H9 (cell line): ENCODE data around the gene UFC1. TPM values are rescaled to one million over a fixed set of nuclear protein-coding genes. Genes with fewer than 3 reads are reported as not detected.
A peak's percentile ranks its signal among the peaks of the same experiment; 100 is the strongest.
"Not testable (repeated sequence)": the region's sequence is repeated elsewhere in the genome, so short reads cannot be mapped to it uniquely, and the experiment has no call there.

Source experiments
- DNase-seq: peaks from one replicate; pipeline ENCODE4 v3.0.0-alpha.2; 2017
- H2AFZ ChIP-seq: one replicate; pipeline ENCODE4 v1.6.1; 2013; ENCODE audit warnings: mild to moderate bottlenecking, low read length, control low read depth, moderate library complexity
- H2AK5ac ChIP-seq: 2 replicates; pipeline ENCODE4 v1.6.1; 2013; ENCODE audit warnings: low read length, control low read depth, mixed read lengths; ENCODE audit not compliant: insufficient read length
- H2BK120ac ChIP-seq: one replicate; pipeline ENCODE4 v1.6.1; 2013; ENCODE audit warnings: low read depth, mild to moderate bottlenecking, low read length, control low read depth, inconsistent platforms; ENCODE audit not compliant: poor library complexity, severe bottlenecking
- H2BK12ac ChIP-seq: 2 replicates; pipeline ENCODE4 v1.6.1; 2013; ENCODE audit warnings: low read length, control low read depth, mixed read lengths, low read depth; ENCODE audit not compliant: insufficient read length
- H2BK15ac ChIP-seq: 2 replicates; pipeline ENCODE4 v1.6.1; 2013; ENCODE audit warnings: low read depth, low read length, control low read depth
- H2BK20ac ChIP-seq: one replicate; pipeline ENCODE4 v1.6.1; 2013; ENCODE audit warnings: low read depth, mild to moderate bottlenecking, low read length, control low read depth, inconsistent platforms; ENCODE audit not compliant: poor library complexity, severe bottlenecking
- H2BK5ac ChIP-seq: 2 replicates; pipeline ENCODE4 v1.6.1; 2013; ENCODE audit warnings: low read length, control low read depth, mixed read lengths; ENCODE audit not compliant: insufficient read length
- H3K14ac ChIP-seq: 2 replicates; pipeline ENCODE4 v1.6.1; 2013; ENCODE audit warnings: low read length, control low read depth; ENCODE audit not compliant: insufficient read depth
- H3K18ac ChIP-seq: 2 replicates; pipeline ENCODE4 v1.6.1; 2013; ENCODE audit warnings: low read depth, mild to moderate bottlenecking, mixed read lengths, low read length, control low read depth; ENCODE audit not compliant: insufficient read length
- H3K23ac ChIP-seq: 2 replicates; pipeline ENCODE4 v1.6.1; 2013; ENCODE audit warnings: low read length, control low read depth, mixed read lengths, low read depth; ENCODE audit not compliant: insufficient read length
- H3K23me2 ChIP-seq: 2 replicates; pipeline ENCODE4 v1.6.1; 2013; ENCODE audit warnings: low read depth, mild to moderate bottlenecking, mixed read lengths, low read length, control low read depth; ENCODE audit not compliant: insufficient read length, poor library complexity, severe bottlenecking
- H3K27ac ChIP-seq: 2 replicates; pipeline ENCODE4 v1.5.1; 2013; ENCODE audit warnings: low read length, control low read depth, mixed read lengths, low read depth; ENCODE audit not compliant: insufficient read length
- H3K27me3 ChIP-seq: 2 replicates; pipeline ENCODE4 v1.6.1; 2013; ENCODE audit warnings: low read length, control low read depth, inconsistent platforms; ENCODE audit not compliant: insufficient read depth
- H3K4ac ChIP-seq: 2 replicates; pipeline ENCODE4 v1.6.1; 2013; ENCODE audit warnings: low read depth, mild to moderate bottlenecking, control low read depth, inconsistent platforms, low read length, moderate library complexity
- H3K4me1 ChIP-seq: 2 replicates; pipeline ENCODE4 v1.6.1; 2013; ENCODE audit warnings: low read length, control low read depth, inconsistent platforms; ENCODE audit not compliant: insufficient read depth
- H3K4me2 ChIP-seq: 2 replicates; pipeline ENCODE4 v1.6.1; 2013; ENCODE audit warnings: low read length, control low read depth, mixed read lengths; ENCODE audit not compliant: insufficient read length, insufficient read depth
- H3K56ac ChIP-seq: 2 replicates; pipeline ENCODE4 v1.6.1; 2013; ENCODE audit warnings: low read depth, mild to moderate bottlenecking, mixed read lengths, low read length, control low read depth; ENCODE audit not compliant: insufficient read length
- H3K79me1 ChIP-seq: 2 replicates; pipeline ENCODE4 v1.6.1; 2013; ENCODE audit warnings: low read depth, mild to moderate bottlenecking, moderate library complexity, low read length, control low read depth, inconsistent platforms; ENCODE audit not compliant: insufficient read depth, poor library complexity, severe bottlenecking
- H3K79me2 ChIP-seq: 2 replicates; pipeline ENCODE4 v1.6.1; 2013; ENCODE audit warnings: low read length, control low read depth, inconsistent platforms; ENCODE audit not compliant: insufficient read depth
- H3K9ac ChIP-seq: 2 replicates; pipeline ENCODE4 v1.6.1; 2013; ENCODE audit warnings: low read length, control low read depth, mixed read lengths; ENCODE audit not compliant: insufficient read length; ENCODE audit errors: extremely low read depth
- H3K9me3 ChIP-seq: one replicate; pipeline ENCODE4 v1.6.1; 2013; ENCODE audit warnings: low read depth, low read length, inconsistent platforms; ENCODE audit not compliant: control insufficient read depth
- H3T11ph ChIP-seq: one replicate; pipeline ENCODE4 v1.6.1; 2013; ENCODE audit warnings: mild to moderate bottlenecking, low read length, control low read depth, inconsistent platforms
- H4K20me1 ChIP-seq: one replicate; pipeline ENCODE4 v1.6.1; 2013; ENCODE audit not compliant: control insufficient read depth, insufficient read length, insufficient read depth
- H4K5ac ChIP-seq: 2 replicates; pipeline ENCODE4 v1.6.1; 2013; ENCODE audit warnings: low read depth, mild to moderate bottlenecking, mixed read lengths, low read length, control low read depth; ENCODE audit not compliant: insufficient read length
- H4K8ac ChIP-seq: replicated peaks from 2 replicates; pipeline ENCODE4 v1.6.1; 2013; ENCODE audit warnings: low read length, control low read depth, mixed read lengths, low read depth; ENCODE audit not compliant: insufficient read length
- H4K91ac ChIP-seq: 2 replicates; pipeline ENCODE4 v1.6.1; 2013; ENCODE audit warnings: low read depth, mild to moderate bottlenecking, moderate library complexity, mixed read lengths, low read length, control low read depth; ENCODE audit not compliant: insufficient read length
- H3K27ac Mint-ChIP-seq, 3 experiments: 2 replicates in 2 of 3; 3 replicates in 1 of 3; pipeline ENCODE4 v1.8.0; 2020 to 2021; ENCODE audit warnings: mixed read lengths in 3 of 3, mild to moderate bottlenecking in 1 of 3, moderate library complexity in 1 of 3
- H3K27me3 Mint-ChIP-seq: 2 replicates; pipeline ENCODE4 v1.8.0; 2021; ENCODE audit warnings: low read depth, mild to moderate bottlenecking, moderate library complexity, mixed read lengths
- H3K36me3 Mint-ChIP-seq, 3 experiments: 2 replicates in 2 of 3; 3 replicates in 1 of 3; pipeline ENCODE4 v1.8.0; 2020 to 2021; ENCODE audit warnings: low read depth in 3 of 3, mixed read lengths in 3 of 3; ENCODE audit not compliant: insufficient read depth in 1 of 3
- H3K4me1 Mint-ChIP-seq, 2 experiments: 2 replicates each; pipeline ENCODE4 v1.8.0; 2020; ENCODE audit warnings: mixed read lengths in 2 of 2
- H3K4me3 Mint-ChIP-seq, 2 experiments: 2 replicates in 1 of 2; 3 replicates in 1 of 2; pipeline ENCODE4 v1.8.0; 2020 to 2021; ENCODE audit warnings: mild to moderate bottlenecking in 2 of 2, mixed read lengths in 2 of 2, moderate library complexity in 1 of 2
- H3K9me3 Mint-ChIP-seq, 2 experiments: 2 replicates in 1 of 2; 3 replicates in 1 of 2; pipeline ENCODE4 v1.8.0; 2020; ENCODE audit warnings: mild to moderate bottlenecking in 2 of 2, mixed read lengths in 2 of 2, moderate library complexity in 1 of 2
- WGBS: extraction: QIAGEN DNeasy Blood & Tissue Kit; methylation state at CpG from one replicate; pipeline ENCODE4 v1.1.7; 2013; ENCODE audit warnings: missing lambda C conversion rate, low lambda C conversion rate, mixed read lengths; ENCODE audit not compliant: insufficient read length; ENCODE audit errors: extremely low coverage; 5-methylcytosine and 5-hydroxymethylcytosine counted together
- total RNA-seq: library from RNA; stranded (reverse); gene quantifications from 2 replicates; pipeline ENCODE4 v1.2.1, GENCODE V29; 2021
- TF ChIP-seq, protein P1 (sequence below): fragments of 200-600 bp; sonication (generic); conservative IDR thresholded peaks from 3 replicates; pipeline ENCODE4 v1.8.0; 2021; ENCODE audit warnings: antibody characterized with exemption, mild to moderate bottlenecking

Gene UFC1
- total RNA-seq, 1 experiment from 2014 or later = 93.4 TPM

DNA sequence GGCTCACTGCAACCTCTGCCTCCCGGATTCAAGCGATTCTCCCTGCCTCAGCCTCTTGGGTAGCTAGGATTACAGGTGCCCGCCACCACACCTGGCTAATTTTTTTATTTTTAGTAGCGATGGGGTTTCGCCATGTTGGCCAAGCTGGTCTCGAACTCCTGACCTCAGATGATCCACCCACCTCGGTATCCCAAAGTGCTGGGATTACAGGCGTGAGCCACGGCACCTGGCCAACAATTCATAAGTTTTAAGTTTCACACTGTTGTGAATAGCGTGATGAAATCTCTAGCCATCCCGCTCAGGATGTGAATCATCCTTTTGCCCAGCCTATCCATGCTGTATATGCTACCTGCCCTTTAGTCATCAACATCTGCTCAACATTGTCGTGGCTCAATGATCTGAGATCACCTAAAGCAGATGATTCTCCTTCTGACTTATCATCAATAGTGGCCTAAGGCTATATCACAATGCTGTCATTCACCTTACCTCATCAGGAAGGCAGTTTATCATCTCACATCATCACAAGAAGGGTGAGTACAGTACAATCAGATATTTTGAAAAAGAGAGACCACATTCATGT is 38.6 kb upstream of the UFC1 start:
- TF ChIP-seq, protein P1, sequence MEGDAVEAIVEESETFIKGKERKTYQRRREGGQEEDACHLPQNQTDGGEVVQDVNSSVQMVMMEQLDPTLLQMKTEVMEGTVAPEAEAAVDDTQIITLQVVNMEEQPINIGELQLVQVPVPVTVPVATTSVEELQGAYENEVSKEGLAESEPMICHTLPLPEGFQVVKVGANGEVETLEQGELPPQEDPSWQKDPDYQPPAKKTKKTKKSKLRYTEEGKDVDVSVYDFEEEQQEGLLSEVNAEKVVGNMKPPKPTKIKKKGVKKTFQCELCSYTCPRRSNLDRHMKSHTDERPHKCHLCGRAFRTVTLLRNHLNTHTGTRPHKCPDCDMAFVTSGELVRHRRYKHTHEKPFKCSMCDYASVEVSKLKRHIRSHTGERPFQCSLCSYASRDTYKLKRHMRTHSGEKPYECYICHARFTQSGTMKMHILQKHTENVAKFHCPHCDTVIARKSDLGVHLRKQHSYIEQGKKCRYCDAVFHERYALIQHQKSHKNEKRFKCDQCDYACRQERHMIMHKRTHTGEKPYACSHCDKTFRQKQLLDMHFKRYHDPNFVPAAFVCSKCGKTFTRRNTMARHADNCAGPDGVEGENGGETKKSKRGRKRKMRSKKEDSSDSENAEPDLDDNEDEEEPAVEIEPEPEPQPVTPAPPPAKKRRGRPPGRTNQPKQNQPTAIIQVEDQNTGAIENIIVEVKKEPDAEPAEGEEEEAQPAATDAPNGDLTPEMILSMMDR = no peak
- no peak for DNase-seq
- Mint-ChIP-seq H3K4me3 (peak overlapping the region in 1 of 2 experiments; percentile 95; a peak in 1 of 5 replicates), H3K27me3 (no peaks in the 10 kb centered on the region), H3K36me3 (peaks cover 5 to 13% (median 7%) of the 10 kb centered on the region in 3 experiments; a peak in 6 of 7 replicates), H3K4me1 (peaks cover 23% of the 10 kb centered on the region in 2 experiments), H3K27ac (no peak overlapping the region), H3K9me3 (no peaks in the 10 kb centered on the region)
- no peak overlapping the region for H3K14ac ChIP-seq
- H3K79me1 ChIP-seq = peaks cover 3% of the 10 kb centered on the region
- H3T11ph ChIP-seq = no peak overlapping the region
- no peak overlapping the region for H3K4me2 ChIP-seq
- H2BK5ac ChIP-seq = no peak overlapping the region
- no peak overlapping the region for H3K23ac ChIP-seq
- H3K27ac ChIP-seq = no peak overlapping the region
- H4K20me1 ChIP-seq = no peaks in the 10 kb centered on the region
- no peak overlapping the region for H2BK12ac ChIP-seq
- no peaks in the 10 kb centered on the region for H3K9me3 ChIP-seq
- no peak overlapping the region for H4K91ac ChIP-seq
- no peak overlapping the region for H3K9ac ChIP-seq
- no peak overlapping the region for H2BK120ac ChIP-seq
- H3K79me2 ChIP-seq = peaks cover 10% of the 10 kb centered on the region; the same call in 1 of the 2 replicates
- no peaks in the 10 kb centered on the region for H3K27me3 ChIP-seq
- no peak overlapping the region for H3K4ac ChIP-seq
- H4K8ac ChIP-seq = no peak overlapping the region
- H3K23me2 ChIP-seq = peaks cover 9% of the 10 kb centered on the region
- no peak overlapping the region for H4K5ac ChIP-seq
- WGBS = no CpG with 5 or more reads among the region's 12 CpGs
- H2AK5ac ChIP-seq = no peak overlapping the region
- H3K56ac ChIP-seq = no peak overlapping the region
- no peak overlapping the region for H2BK15ac ChIP-seq
- no peak overlapping the region for H2BK20ac ChIP-seq
- no peak overlapping the region for H3K18ac ChIP-seq
- H3K4me1 ChIP-seq = peaks cover 5% of the 10 kb centered on the region; the same call in 1 of the 2 replicates
- no peak overlapping the region for H2AFZ ChIP-seq

DNA sequence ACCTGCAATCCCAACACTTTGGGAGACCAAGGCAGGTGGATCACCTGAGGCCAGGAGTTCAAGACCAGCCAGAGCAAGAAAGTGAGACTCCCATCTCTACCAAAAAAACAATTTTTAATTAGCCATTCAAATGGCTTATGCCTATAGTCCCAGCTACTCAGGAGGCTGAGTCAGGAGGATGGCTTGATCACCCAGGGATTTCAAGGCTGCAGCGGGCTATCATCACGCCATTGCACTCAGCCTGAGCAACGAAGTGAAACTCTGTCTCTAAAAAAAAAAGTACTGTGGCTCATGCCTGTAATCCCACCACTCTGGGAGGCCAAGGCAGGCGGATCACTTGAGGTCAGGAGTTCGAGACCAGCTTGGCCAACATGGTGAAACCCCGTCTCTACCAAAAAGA is 37.8 kb upstream of the UFC1 start:
- WGBS = no CpG with 5 or more reads among the region's 6 CpGs
- not testable (repeated sequence) for H2BK15ac ChIP-seq, H3K9ac ChIP-seq, H4K91ac ChIP-seq, H3K27me3 Mint-ChIP-seq, H3T11ph ChIP-seq, DNase-seq, H2AFZ ChIP-seq, H2BK20ac ChIP-seq, H4K5ac ChIP-seq, H3K4me1 ChIP-seq, H3K56ac ChIP-seq, H3K23me2 ChIP-seq, H3K9me3 Mint-ChIP-seq, H2BK5ac ChIP-seq, H3K23ac ChIP-seq, H3K79me1 ChIP-seq, H3K27me3 ChIP-seq, H3K27ac ChIP-seq, H4K8ac ChIP-seq, H2BK120ac ChIP-seq, H3K27ac Mint-ChIP-seq, H2BK12ac ChIP-seq, H3K14ac ChIP-seq, H3K4ac ChIP-seq, H3K4me2 ChIP-seq, H3K9me3 ChIP-seq, H3K18ac ChIP-seq, H2AK5ac ChIP-seq, H4K20me1 ChIP-seq
- peaks cover 8 to 20% (median 14%) of the 10 kb centered on the region in 3 experiments; a peak in 6 of 7 replicates for H3K36me3 Mint-ChIP-seq
- peak overlapping the region; percentile 95 to 97; a peak in 3 of 5 replicates for H3K4me3 Mint-ChIP-seq
- peaks cover 23 to 24% of the 10 kb centered on the region in 2 experiments for H3K4me1 Mint-ChIP-seq
- peaks cover 10% of the 10 kb centered on the region; the same call in 1 of the 2 replicates for H3K79me2 ChIP-seq
